K562 (cell line): ENCODE data around the gene ZNF146. TPM values are rescaled to one million over a fixed set of nuclear protein-coding genes. Genes with fewer than 3 reads are reported as not detected.

Experiments used
- BDP1 ChIP-seq: IDR thresholded peaks from 3 replicates; pipeline ENCODE4 v1.6.1; 2011; ENCODE audit not compliant: insufficient read length, insufficient read depth
- CREM ChIP-seq: IDR thresholded peaks from 2 replicates; pipeline ENCODE4 v1.6.1; 2014; ENCODE audit warnings: antibody characterized with exemption, low read depth
- EGR1 ChIP-seq: fragments of 450-650 bp; conservative IDR thresholded peaks from 2 replicates; pipeline ENCODE4 v1.6.1; 2017; ENCODE audit warnings: mild to moderate bottlenecking
- ETV5 ChIP-seq: sonication (generic); formaldehyde crosslinking; IDR thresholded peaks from 2 replicates; pipeline ENCODE4 v1.4.0; 2020; ENCODE audit warnings: low read depth, mild to moderate bottlenecking, missing genetic modification reagents
- HNRNPL ChIP-seq: fragments of 200-400 bp; formaldehyde crosslinking; IDR thresholded peaks from 2 replicates; pipeline ENCODE4 v1.6.1; 2017; ENCODE audit warnings: low read depth, mild to moderate bottlenecking, low read length
- KDM1A ChIP-seq, 2 experiments: fragments of 450-650 bp; IDR thresholded peaks; 2 replicates each; pipeline ENCODE4 v1.6.1; 2016; ENCODE audit warnings: mild to moderate bottlenecking in 2 of 2
- MAZ ChIP-seq, 2 experiments: fragments of 450-650 bp in 1 of 2; sonication (generic) in 1 of 2; formaldehyde crosslinking; IDR thresholded peaks in 1 of 2; conservative IDR thresholded peaks in 1 of 2; 2 replicates each; pipeline versions ENCODE4 v1.4.0 to v1.5.0; 2020; ENCODE audit warnings: mild to moderate bottlenecking in 1 of 2, missing genetic modification reagents in 1 of 2
- PRDM10 ChIP-seq: fragments of 450-650 bp; IDR thresholded peaks from 2 replicates; pipeline ENCODE4 v1.6.1; 2018; ENCODE audit not compliant: partially characterized antibody
- RBBP5 ChIP-seq: fragments of 200-600 bp; sonication (generic); IDR thresholded peaks from 2 replicates; pipeline ENCODE4 v1.6.1; 2012; ENCODE audit warnings: borderline replicate concordance, mild to moderate bottlenecking, low read length, control low read depth, inconsistent platforms; ENCODE audit not compliant: insufficient read depth, poor library complexity, severe bottlenecking
- SNIP1 ChIP-seq: fragments of 450-650 bp; IDR thresholded peaks from 2 replicates; pipeline ENCODE4 v1.7.1; 2017; ENCODE audit warnings: low read depth, mild to moderate bottlenecking
- TAF9B ChIP-seq: fragments of 450-650 bp; IDR thresholded peaks from 2 replicates; pipeline ENCODE4 v1.6.1; 2018; ENCODE audit warnings: mild to moderate bottlenecking; ENCODE audit not compliant: partially characterized antibody
- ZNF318 ChIP-seq, 2 experiments: fragments of 450-650 bp; IDR thresholded peaks; 2 replicates each; pipeline ENCODE4 v1.6.1; 2016; ENCODE audit warnings: mild to moderate bottlenecking in 2 of 2, borderline replicate concordance in 1 of 2, low read depth in 1 of 2, moderate library complexity in 1 of 2
- ZNF444 ChIP-seq: fragments of 250-450 bp; sonication (Bioruptor Pico); IDR thresholded peaks from 2 replicates; pipeline ENCODE4 v1.4.0; 2020; ENCODE audit warnings: mild to moderate bottlenecking, moderate library complexity
- ZNF717 ChIP-seq: fragments of 250-450 bp; sonication (Bioruptor Pico); IDR thresholded peaks from 2 replicates; pipeline ENCODE4 v1.5.0; 2021
- polyA plus RNA-seq, 8 experiments: library from polyadenylated mRNA; depleted of rRNA in 4 of 8; stranded (reverse) in 5 of 8; unstranded in 3 of 8; fragments of >200 nt; fragmentation: Nextera tagmentation in 2 of 8; fragmentation: Illumina TruSeq in 1 of 8; extraction: Ambion mirVana in 2 of 8; extraction: Trizol in 1 of 8; gene quantifications; 2 replicates each; pipeline versions ENCODE4 v1.2.1 to v1.2.3, GENCODE V29; 2011 to 2014; ENCODE audit warnings: inconsistent platforms in 1 of 8, missing spikeins in 1 of 8
- total RNA-seq, 7 experiments: library from RNA; depleted of rRNA in 6 of 7; stranded (reverse); fragments of >200 nt in 6 of 7; fragmentation: Illumina TruSeq in 2 of 7; extraction: Trizol in 2 of 7; gene quantifications; 2 replicates each; pipeline versions ENCODE4 v1.2.1 to v1.2.3, GENCODE V29; 2011 to 2021; ENCODE audit warnings: low replicate concordance in 1 of 7

The ZNF146 gene
- total and polyA plus RNA-seq, 9 of the 15 experiments (the other 6 are each of a cell fraction or from before 2014, with no cell fraction given) = 36.2 to 195 (median 116) TPM

- TF ChIP-seq ZNF318 (IDR thresholded peaks at IDR 0.05; ENCODE audit: borderline replicate concordance in 1 of 2, low read depth in 1 of 2) (0 out of 4 replicates have a peak, but pooled peaks of 1 of the 2 experiments have one; percentile 26), HNRNPL (no peak), SNIP1 (no peak), BDP1 (no peak), KDM1A (IDR thresholded peaks at IDR 0.05) (no peak), PRDM10 (peak; percentile 89), RBBP5 (peak; percentile 26), ZNF444 (CRISPR knock-in tag) (0 out of 2 replicates have a peak, but pooled peaks have one; percentile 18), TAF9B (peak; percentile 3), ZNF717 (CRISPR knock-in tag) (0 out of 2 replicates have a peak, but pooled peaks have one; percentile 3), CREM (peak; percentile 47; the same call in 1 of the 2 replicates), ETV5 (CRISPR knock-in tag) (peak; percentile 69; the same call in 1 of the 2 replicates), MAZ (CRISPR knock-in tag; conservative IDR thresholded peaks at IDR 0.05 in 1 of 2, IDR thresholded peaks at IDR 0.05 in 1 of 2) (no peak; a peak in 1 of 4 replicates), EGR1 (peak; percentile 69)
These were observed 594 bp downstream of the ZNF146 start (continued) for GRCh38 chr19:36215276-36216123.
